GM19035 (cell line): ENCODE data around the gene ATP8B1.

Experiments
- ATAC-seq: cut with Tn5 transposase; IDR thresholded peaks from one replicate; pipeline ENCODE4 v1.9.1; 2021; ENCODE audit not compliant: unreplicated experiment

Gene ATP8B1

GRCh38 chr18:57819671-57820460 lies 16.8 kb upstream of the ATP8B1 start:
- peak; percentile 69 for ATAC-seq

- ATAC-seq: no peak
Measured at GRCh38 chr18:57819119-57819518, 16.0 kb upstream of the ATP8B1 start.

GRCh38 chr18:57816208-57816954 lies 13.3 kb upstream of the ATP8B1 start:
- ATAC-seq: no peak

- no peak for ATAC-seq
Measured at GRCh38 chr18:57814555-57814954, 11.4 kb upstream of the ATP8B1 start.

GRCh38 chr18:57813245-57813644 lies 10.1 kb upstream of the ATP8B1 start:
- ATAC-seq: no peak

- no peak for ATAC-seq
Measured at GRCh38 chr18:57812126-57812477, 9.0 kb upstream of the ATP8B1 start.

GRCh38 chr18:57811477-57812125 lies 8.5 kb upstream of the ATP8B1 start:
- no peak for ATAC-seq

- no peak for ATAC-seq
Measured at GRCh38 chr18:57809190-57809589, 6.1 kb upstream of the ATP8B1 start.

- no peak for ATAC-seq
Measured at GRCh38 chr18:57807336-57808117, 4.4 kb upstream of the ATP8B1 start.

GRCh38 chr18:57806978-57807285 lies 3.8 kb upstream of the ATP8B1 start:
- ATAC-seq: no peak

- no peak for ATAC-seq
Measured at GRCh38 chr18:57806201-57806977, 3.3 kb upstream of the ATP8B1 start.

GRCh38 chr18:57805117-57805516 lies 2.0 kb upstream of the ATP8B1 start:
- ATAC-seq: no peak

GRCh38 chr18:57804557-57804956 lies 1.4 kb upstream of the ATP8B1 start:
- no peak for ATAC-seq

GRCh38 chr18:57802213-57803102 lies 657 bp downstream of the ATP8B1 start:
- ATAC-seq: peak; percentile 56

- ATAC-seq: no peak
Measured at GRCh38 chr18:57801761-57802212, 1.3 kb downstream of the ATP8B1 start.

GRCh38 chr18:57801325-57801724 lies 1.8 kb downstream of the ATP8B1 start:
- ATAC-seq: no peak

GRCh38 chr18:57798713-57799373 lies 4.3 kb downstream of the ATP8B1 start:
- no peak for ATAC-seq

GRCh38 chr18:57797209-57797651 lies 5.9 kb downstream of the ATP8B1 start:
- no peak for ATAC-seq
